ENCODE data around the gene NR6A1.

DNA sequence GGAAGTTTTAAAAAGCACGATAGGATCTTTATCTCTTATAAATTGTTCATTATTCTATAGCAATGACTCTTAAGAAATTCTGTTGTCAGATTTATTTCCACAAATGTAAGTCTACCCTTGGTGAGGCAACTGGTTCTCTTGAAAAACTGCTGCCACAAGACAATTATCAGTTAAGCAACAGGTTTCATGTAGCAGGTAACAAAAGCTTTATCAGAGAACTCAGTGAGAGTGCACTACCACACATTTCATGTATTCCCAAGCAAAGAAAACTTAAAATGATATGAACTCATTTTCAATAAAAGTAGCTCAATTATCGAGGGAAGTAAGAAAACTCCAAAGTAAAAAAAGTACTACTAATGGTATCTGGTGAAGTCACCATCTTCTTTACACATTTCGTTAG is 9.4 kb downstream of the NR6A1 start:
- TF ChIP-seq EZH2phosphoT487 (conservative IDR thresholded peaks at IDR 0.05; ENCODE audit: low read length) = no peak
- TF ChIP-seq, protein P1, sequence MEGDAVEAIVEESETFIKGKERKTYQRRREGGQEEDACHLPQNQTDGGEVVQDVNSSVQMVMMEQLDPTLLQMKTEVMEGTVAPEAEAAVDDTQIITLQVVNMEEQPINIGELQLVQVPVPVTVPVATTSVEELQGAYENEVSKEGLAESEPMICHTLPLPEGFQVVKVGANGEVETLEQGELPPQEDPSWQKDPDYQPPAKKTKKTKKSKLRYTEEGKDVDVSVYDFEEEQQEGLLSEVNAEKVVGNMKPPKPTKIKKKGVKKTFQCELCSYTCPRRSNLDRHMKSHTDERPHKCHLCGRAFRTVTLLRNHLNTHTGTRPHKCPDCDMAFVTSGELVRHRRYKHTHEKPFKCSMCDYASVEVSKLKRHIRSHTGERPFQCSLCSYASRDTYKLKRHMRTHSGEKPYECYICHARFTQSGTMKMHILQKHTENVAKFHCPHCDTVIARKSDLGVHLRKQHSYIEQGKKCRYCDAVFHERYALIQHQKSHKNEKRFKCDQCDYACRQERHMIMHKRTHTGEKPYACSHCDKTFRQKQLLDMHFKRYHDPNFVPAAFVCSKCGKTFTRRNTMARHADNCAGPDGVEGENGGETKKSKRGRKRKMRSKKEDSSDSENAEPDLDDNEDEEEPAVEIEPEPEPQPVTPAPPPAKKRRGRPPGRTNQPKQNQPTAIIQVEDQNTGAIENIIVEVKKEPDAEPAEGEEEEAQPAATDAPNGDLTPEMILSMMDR (IDR thresholded peaks at IDR 0.05; ENCODE audit: insufficient read depth, low read length, poor library complexity, severe bottlenecking) = no peak
